Neural progenitor cell (in vitro differentiated cells): ENCODE results near the gene VEZT. TPM values are rescaled to one million over a fixed set of nuclear protein-coding genes. Genes with fewer than 3 reads are reported as not detected.

Source experiments
- DNase-seq: peaks from one replicate; pipeline ENCODE4 v3.0.0-alpha.2; 2016; ENCODE audit warnings: low spot score
- H2AFZ ChIP-seq: fragments of 200-600 bp; sonication (generic); replicated peaks from 2 replicates; pipeline ENCODE4 v1.6.1; 2016; ENCODE audit warnings: antibody characterized with exemption
- H3F3A ChIP-seq: fragments of 200-600 bp; sonication (generic); 2 replicates; pipeline ENCODE4 v1.6.1; 2016; ENCODE audit warnings: antibody characterized with exemption, low read depth
- H3K27ac ChIP-seq: fragments of 200-600 bp; sonication (generic); 2 replicates; pipeline ENCODE4 v1.5.1; 2016; ENCODE audit warnings: mild to moderate bottlenecking
- H3K27me3 ChIP-seq: fragments of 200-600 bp; sonication (generic); 2 replicates; pipeline ENCODE4 v1.6.1; 2016; ENCODE audit warnings: mild to moderate bottlenecking, moderate library complexity
- H3K36me3 ChIP-seq: fragments of 200-600 bp; sonication (generic); 2 replicates; pipeline ENCODE4 v1.5.1; 2016
- H3K4me1 ChIP-seq: fragments of 200-600 bp; sonication (generic); 2 replicates; pipeline ENCODE4 v1.6.1; 2016; ENCODE audit warnings: mixed run types
- H3K4me2 ChIP-seq: fragments of 200-600 bp; sonication (generic); 2 replicates; pipeline ENCODE4 v1.6.1; 2016
- H3K4me3 ChIP-seq: fragments of 200-600 bp; sonication (generic); 2 replicates; pipeline ENCODE4 v1.5.1; 2016
- H3K79me2 ChIP-seq: fragments of 200-600 bp; sonication (generic); 2 replicates; pipeline ENCODE4 v1.6.1; 2016; ENCODE audit warnings: low read depth
- H3K9ac ChIP-seq: fragments of 200-600 bp; sonication (generic); 2 replicates; pipeline ENCODE4 v1.6.1; 2016
- H3K9me3 ChIP-seq: fragments of 200-600 bp; sonication (generic); 2 replicates; pipeline ENCODE4 v1.5.1; 2016; ENCODE audit warnings: low read depth
- H4K20me1 ChIP-seq: fragments of 200-600 bp; sonication (generic); 2 replicates; pipeline ENCODE4 v1.6.1; 2016; ENCODE audit warnings: low read depth
- H3K27ac Mint-ChIP-seq: 3 replicates; pipeline ENCODE4 v1.8.0; 2021; ENCODE audit warnings: mixed read lengths
- H3K27me3 Mint-ChIP-seq: 2 replicates; pipeline ENCODE4 v1.8.0; 2022; ENCODE audit warnings: low read depth, mild to moderate bottlenecking, inconsistent platforms, moderate library complexity, mixed read lengths; ENCODE audit not compliant: insufficient read depth
- H3K36me3 Mint-ChIP-seq: 3 replicates; pipeline ENCODE4 v1.8.0; 2021; ENCODE audit warnings: mixed read lengths
- H3K4me1 Mint-ChIP-seq: 3 replicates; pipeline ENCODE4 v1.8.0; 2021; ENCODE audit warnings: mixed read lengths
- H3K4me3 Mint-ChIP-seq: 3 replicates; pipeline ENCODE4 v1.8.0; 2021; ENCODE audit warnings: mild to moderate bottlenecking, moderate library complexity, mixed read lengths
- H3K9me3 Mint-ChIP-seq: 3 replicates; pipeline ENCODE4 v1.8.0; 2020; ENCODE audit warnings: mixed read lengths
- EZH2 ChIP-seq: fragments of 200-600 bp; sonication (generic); IDR thresholded peaks from 2 replicates; pipeline ENCODE4 v1.6.1; 2017; ENCODE audit warnings: antibody characterized with exemption, mild to moderate bottlenecking, moderate library complexity
- EZH2phosphoT487 ChIP-seq: fragments of 200-600 bp; sonication (generic); IDR thresholded peaks from 2 replicates; pipeline ENCODE4 v1.6.1; 2017; ENCODE audit warnings: antibody characterized with exemption
- total RNA-seq: library from RNA; depleted of rRNA; stranded (reverse); fragments of >200 nt; gene quantifications from 2 replicates; pipeline ENCODE4 v1.2.3, GENCODE V29; 2015; ENCODE audit warnings: low replicate concordance
- TF ChIP-seq, protein P1 (sequence below): fragments of 200-600 bp; sonication (generic); IDR thresholded peaks from 2 replicates; pipeline ENCODE4 v1.5.1; 2017; ENCODE audit warnings: antibody characterized with exemption, mild to moderate bottlenecking

The VEZT gene
- total RNA-seq, 1 donor from 2014 or later: 126 TPM

DNA sequence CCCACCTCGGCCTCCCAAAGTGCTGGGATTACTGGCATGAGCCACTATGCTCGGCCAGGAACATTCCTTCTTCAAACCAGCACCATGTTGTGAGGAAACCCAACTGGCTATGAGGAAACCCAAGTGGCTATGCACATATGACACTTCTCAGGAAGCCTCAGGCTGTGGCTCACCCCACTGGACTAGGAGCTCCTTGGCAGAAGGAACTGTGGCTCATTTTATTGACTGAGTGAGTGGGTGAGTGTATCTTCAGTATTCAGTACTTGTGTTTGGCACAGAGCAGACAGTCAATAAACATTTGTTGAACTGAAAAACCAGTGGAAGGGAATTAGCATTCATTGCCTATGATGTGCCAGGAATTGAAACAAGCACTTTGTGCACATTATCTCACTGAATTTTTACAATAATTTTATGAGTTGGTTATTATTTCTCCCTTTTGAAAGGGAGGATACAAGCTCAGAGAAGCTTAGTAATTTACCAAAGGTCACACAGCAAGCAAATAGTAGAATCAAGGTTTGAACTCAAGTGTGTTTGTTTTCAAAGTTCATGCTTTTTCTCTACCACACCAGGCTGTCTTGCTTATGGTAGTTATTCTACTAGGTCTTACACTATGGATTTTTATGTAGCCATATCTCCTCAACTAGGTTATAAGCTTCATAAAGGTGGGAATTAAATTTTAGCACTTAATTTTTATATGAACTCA, 121.6 kb downstream of the VEZT start:
- H3K4me1 ChIP-seq: peaks cover 5% of the 10 kb centered on the region
- H3F3A ChIP-seq: peaks cover 15% of the 10 kb centered on the region
- TF ChIP-seq EZH2 (no peak), EZH2phosphoT487 (no peak)
- TF ChIP-seq, protein P1, sequence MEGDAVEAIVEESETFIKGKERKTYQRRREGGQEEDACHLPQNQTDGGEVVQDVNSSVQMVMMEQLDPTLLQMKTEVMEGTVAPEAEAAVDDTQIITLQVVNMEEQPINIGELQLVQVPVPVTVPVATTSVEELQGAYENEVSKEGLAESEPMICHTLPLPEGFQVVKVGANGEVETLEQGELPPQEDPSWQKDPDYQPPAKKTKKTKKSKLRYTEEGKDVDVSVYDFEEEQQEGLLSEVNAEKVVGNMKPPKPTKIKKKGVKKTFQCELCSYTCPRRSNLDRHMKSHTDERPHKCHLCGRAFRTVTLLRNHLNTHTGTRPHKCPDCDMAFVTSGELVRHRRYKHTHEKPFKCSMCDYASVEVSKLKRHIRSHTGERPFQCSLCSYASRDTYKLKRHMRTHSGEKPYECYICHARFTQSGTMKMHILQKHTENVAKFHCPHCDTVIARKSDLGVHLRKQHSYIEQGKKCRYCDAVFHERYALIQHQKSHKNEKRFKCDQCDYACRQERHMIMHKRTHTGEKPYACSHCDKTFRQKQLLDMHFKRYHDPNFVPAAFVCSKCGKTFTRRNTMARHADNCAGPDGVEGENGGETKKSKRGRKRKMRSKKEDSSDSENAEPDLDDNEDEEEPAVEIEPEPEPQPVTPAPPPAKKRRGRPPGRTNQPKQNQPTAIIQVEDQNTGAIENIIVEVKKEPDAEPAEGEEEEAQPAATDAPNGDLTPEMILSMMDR: no peak
- H3K27me3 ChIP-seq: no peaks in the 10 kb centered on the region
- no peak overlapping the region for H3K4me3 ChIP-seq
- no peaks in the 10 kb centered on the region for H3K79me2 ChIP-seq
- no peak overlapping the region for H3K9ac ChIP-seq
- H2AFZ ChIP-seq: no peak overlapping the region
- Mint-ChIP-seq H3K4me1 (peaks cover 23% of the 10 kb centered on the region), H3K27ac (no peak overlapping the region), H3K27me3 (no peaks in the 10 kb centered on the region), H3K4me3 (no peak overlapping the region), H3K9me3 (no peaks in the 10 kb centered on the region), H3K36me3 (no peaks in the 10 kb centered on the region)
- no peak for DNase-seq
- H3K4me2 ChIP-seq: no peak overlapping the region
- no peaks in the 10 kb centered on the region for H4K20me1 ChIP-seq
- H3K36me3 ChIP-seq: no peaks in the 10 kb centered on the region
- no peak overlapping the region for H3K27ac ChIP-seq
- H3K9me3 ChIP-seq: no peaks in the 10 kb centered on the region

DNA sequence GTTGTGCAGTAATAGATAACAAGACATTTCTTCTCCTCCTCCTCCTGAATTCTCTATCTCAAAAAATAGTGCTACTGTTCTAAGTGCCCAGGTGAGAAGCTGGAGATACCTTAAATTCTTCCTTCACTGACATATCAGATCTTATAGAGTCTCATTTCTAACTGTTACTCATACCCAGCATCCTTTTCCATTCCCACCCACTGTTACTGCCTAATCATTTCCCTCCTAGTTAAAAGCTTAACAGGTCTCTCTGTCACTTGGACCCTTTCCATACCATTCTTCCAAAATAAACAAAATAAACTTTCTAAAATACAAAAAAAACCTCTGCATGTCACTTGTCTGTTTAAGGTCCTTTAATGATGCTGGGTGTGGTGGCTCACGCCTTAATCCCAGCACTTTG, 124.4 kb downstream of the VEZT start:
- Mint-ChIP-seq H3K4me3 (no peak overlapping the region), H3K4me1 (peaks cover 3% of the 10 kb centered on the region), H3K27ac (peak overlapping the region; percentile 13), H3K27me3 (no peaks in the 10 kb centered on the region), H3K9me3 (no peaks in the 10 kb centered on the region), H3K36me3 (no peaks in the 10 kb centered on the region)
- Histone ChIP-seq H3K27me3 (no peaks in the 10 kb centered on the region), H3K79me2 (no peaks in the 10 kb centered on the region), H3K9ac (no peak overlapping the region), H3K9me3 (no peaks in the 10 kb centered on the region), H3K27ac (no peak overlapping the region), H3K4me2 (no peak overlapping the region), H3K4me3 (no peak overlapping the region), H2AFZ (no peak overlapping the region), H3F3A (no peaks in the 10 kb centered on the region), H4K20me1 (no peaks in the 10 kb centered on the region), H3K36me3 (no peaks in the 10 kb centered on the region), H3K4me1 (no peaks in the 10 kb centered on the region)
- no peak for DNase-seq
- no peak for TF ChIP-seq EZH2phosphoT487
- no peak for TF ChIP-seq EZH2
- TF ChIP-seq, protein P1: no peak

DNA sequence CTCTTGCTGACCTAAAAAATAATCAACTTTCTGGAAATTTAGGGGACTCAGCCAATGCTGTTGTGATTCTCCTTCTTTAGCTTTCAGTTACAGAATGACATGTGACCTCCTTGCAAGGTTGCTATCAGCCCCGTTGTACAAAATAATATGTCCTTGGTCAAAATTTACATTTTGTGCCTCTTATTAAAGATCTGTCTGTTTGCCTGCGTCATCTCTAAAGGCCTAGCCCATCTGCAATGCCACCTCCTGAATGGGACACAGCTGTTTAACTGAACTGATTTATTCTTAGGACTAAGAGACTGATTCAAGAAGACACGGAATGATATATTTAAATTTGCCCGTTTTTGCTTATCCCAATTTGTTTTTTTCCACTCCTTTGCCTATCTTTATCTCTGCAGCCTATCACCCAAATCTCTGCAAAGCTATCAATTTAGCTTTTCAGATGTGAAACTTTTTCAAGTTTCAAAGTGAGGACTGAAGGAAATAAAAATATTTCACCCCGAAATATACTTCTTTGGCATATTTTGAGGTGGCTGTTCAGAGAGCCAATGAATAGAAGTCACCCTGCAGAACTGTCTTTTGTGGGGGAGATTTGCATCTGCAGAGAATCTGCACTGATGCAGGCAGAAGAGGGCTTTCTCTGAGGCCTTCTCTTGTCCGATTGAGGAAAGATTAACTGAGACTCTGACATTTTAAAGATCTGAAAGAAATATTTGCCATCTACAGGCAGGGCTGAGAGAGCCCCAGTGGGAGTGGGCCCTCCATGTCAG, 126.0 kb downstream of the VEZT start:
- H2AFZ ChIP-seq: no peak overlapping the region
- no peaks in the 10 kb centered on the region for H3K36me3 ChIP-seq
- no peaks in the 10 kb centered on the region for H3K4me1 ChIP-seq
- no peaks in the 10 kb centered on the region for H3K27me3 ChIP-seq
- no peaks in the 10 kb centered on the region for H3K9me3 ChIP-seq
- no peak overlapping the region for H3K4me2 ChIP-seq
- H3K36me3 Mint-ChIP-seq: no peaks in the 10 kb centered on the region
- no peak for DNase-seq
- no peaks in the 10 kb centered on the region for H3K4me1 Mint-ChIP-seq
- no peak overlapping the region for H3K27ac Mint-ChIP-seq
- H3K4me3 Mint-ChIP-seq: no peak overlapping the region
- no peak overlapping the region for H3K27ac ChIP-seq
- no peak for TF ChIP-seq EZH2
- no peak for TF ChIP-seq EZH2phosphoT487
- TF ChIP-seq, protein P1: no peak
- H3K4me3 ChIP-seq: no peak overlapping the region
- peaks cover 2% of the 10 kb centered on the region for H3K27me3 Mint-ChIP-seq
- no peak overlapping the region for H3K9ac ChIP-seq
- H3K9me3 Mint-ChIP-seq: no peaks in the 10 kb centered on the region
- no peaks in the 10 kb centered on the region for H3F3A ChIP-seq
- H4K20me1 ChIP-seq: no peaks in the 10 kb centered on the region
- H3K79me2 ChIP-seq: no peaks in the 10 kb centered on the region
